GM23248 (cell line): ENCODE data around the gene PNPLA7. TPM values are rescaled to one million over a fixed set of nuclear protein-coding genes. Genes with fewer than 3 reads are reported as not detected.

Experiments
- DNase-seq: peaks from one replicate; pipeline ENCODE4 v3.0.0-alpha.2; 2015
- H2AFZ ChIP-seq: fragments of 200-600 bp; sonication (generic); 2 replicates; pipeline ENCODE4 v1.6.1; 2016; ENCODE audit warnings: antibody characterized with exemption
- H3F3A ChIP-seq: fragments of 200-600 bp; sonication (generic); 2 replicates; pipeline ENCODE4 v1.6.1; 2016; ENCODE audit warnings: mild to moderate bottlenecking, antibody characterized with exemption, mixed run types; ENCODE audit not compliant: insufficient read depth
- H3K27ac ChIP-seq: fragments of 200-600 bp; sonication (generic); 2 replicates; pipeline ENCODE4 v1.5.1; 2016; ENCODE audit warnings: mild to moderate bottlenecking
- H3K27me3 ChIP-seq: fragments of 200-600 bp; sonication (generic); replicated peaks from 2 replicates; pipeline ENCODE4 v1.6.1; 2016; ENCODE audit warnings: mild to moderate bottlenecking; ENCODE audit not compliant: insufficient read depth
- H3K36me3 ChIP-seq: fragments of 200-600 bp; sonication (generic); 2 replicates; pipeline ENCODE4 v1.6.1; 2016; ENCODE audit warnings: low read depth, mild to moderate bottlenecking
- H3K4me1 ChIP-seq: fragments of 200-600 bp; sonication (generic); 2 replicates; pipeline ENCODE4 v1.6.1; 2016; ENCODE audit warnings: mild to moderate bottlenecking; ENCODE audit not compliant: insufficient read depth
- H3K4me2 ChIP-seq: fragments of 200-600 bp; sonication (generic); one replicate; pipeline ENCODE4 v1.6.1; 2016; ENCODE audit warnings: mild to moderate bottlenecking; ENCODE audit not compliant: unreplicated experiment
- H3K4me3 ChIP-seq: fragments of 200-600 bp; sonication (generic); 2 replicates; pipeline ENCODE4 v1.5.1; 2016; ENCODE audit warnings: mild to moderate bottlenecking
- H3K79me2 ChIP-seq: fragments of 200-600 bp; sonication (generic); 2 replicates; pipeline ENCODE4 v1.6.1; 2016; ENCODE audit warnings: mild to moderate bottlenecking; ENCODE audit not compliant: insufficient read depth
- H3K9ac ChIP-seq: fragments of 200-600 bp; sonication (generic); 2 replicates; pipeline ENCODE4 v1.6.1; 2016; ENCODE audit warnings: mild to moderate bottlenecking
- H3K9me2 ChIP-seq: fragments of 200-600 bp; sonication (generic); 2 replicates; pipeline ENCODE4 v1.6.1; 2016; ENCODE audit warnings: mixed run types, mild to moderate bottlenecking, moderate library complexity; ENCODE audit not compliant: insufficient read depth
- H3K9me3 ChIP-seq: fragments of 200-600 bp; sonication (generic); one replicate; pipeline ENCODE4 v1.6.1; 2017; ENCODE audit warnings: low read depth
- H4K20me1 ChIP-seq: fragments of 200-600 bp; sonication (generic); 2 replicates; pipeline ENCODE4 v1.6.0; 2016; ENCODE audit not compliant: insufficient read depth
- EZH2 ChIP-seq: fragments of 200-600 bp; sonication (generic); IDR thresholded peaks from 2 replicates; pipeline ENCODE4 v1.6.1; 2018; ENCODE audit warnings: antibody characterized with exemption, mild to moderate bottlenecking; ENCODE audit not compliant: insufficient read depth, poor library complexity, severe bottlenecking
- EZH2phosphoT487 ChIP-seq: fragments of 200-600 bp; sonication (generic); IDR thresholded peaks from 2 replicates; pipeline ENCODE4 v1.6.1; 2018; ENCODE audit warnings: antibody characterized with exemption, moderate library complexity, mild to moderate bottlenecking, low read depth; ENCODE audit not compliant: insufficient read depth
- WGBS, 2 experiments: methylation state at CpG; one replicate each; pipeline ENCODE4 v1.1.6; 2015 to 2017; ENCODE audit warnings: low lambda C conversion rate in 2 of 2, low coverage in 1 of 2; ENCODE audit errors: missing lambda C conversion rate in 2 of 2; 5-methylcytosine and 5-hydroxymethylcytosine counted together
- in situ Hi-C: fragments of 300-500 bp; cut with MboI; formaldehyde crosslinking; loops from 2 replicates; pipeline ENCODE4 v1.15.0; 2020
- polyA plus RNA-seq: library from polyadenylated mRNA; unstranded; fragments of >200 nt; fragmentation: Nextera tagmentation; extraction: Ambion mirVana; gene quantifications from 2 replicates; pipeline ENCODE4 v1.2.1, GENCODE V29; 2016
- total RNA-seq: library from RNA; depleted of rRNA; stranded (reverse); fragments of >200 nt; shearing (Covaris generic); gene quantifications from 2 replicates; pipeline ENCODE4 v1.2.3, GENCODE V29; 2014

The PNPLA7 gene
- total and polyA plus RNA-seq, 2 experiments from 2014 or later, result 0.54 to 0.59 TPM

DNA sequence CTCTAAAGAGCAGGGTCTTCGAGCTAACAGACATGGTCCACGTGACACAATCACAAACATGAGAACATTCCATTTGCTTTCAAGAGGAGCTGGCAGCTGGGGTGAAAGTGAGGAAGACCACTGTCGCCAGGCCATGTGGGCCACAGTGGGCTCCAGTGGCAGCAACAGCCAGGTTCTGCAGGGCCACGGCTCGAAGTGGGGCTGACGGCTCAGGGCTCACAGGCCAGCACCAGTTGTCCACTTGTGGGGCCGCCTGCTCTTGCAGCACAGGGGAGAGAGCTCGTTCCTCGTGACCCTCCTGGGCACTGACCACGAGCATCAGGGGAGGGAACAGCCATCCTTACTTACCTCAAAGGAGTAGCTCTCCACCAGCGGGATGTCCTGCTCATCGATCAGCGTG is 38.1 kb upstream of the PNPLA7 start:
- in situ Hi-C loops, result no loop called here
- 84 to 85% methylated on average over 13 of the region's 13 CpGs for WGBS, 2 experiments
- no peaks in the 10 kb centered on the region for H4K20me1 ChIP-seq
- H3F3A ChIP-seq, result no peaks in the 10 kb centered on the region
- DNase-seq, result no peak
- no peak overlapping the region for H3K9ac ChIP-seq
- H3K4me2 ChIP-seq, result no peak overlapping the region
- H3K27ac ChIP-seq, result no peak overlapping the region
- H3K9me3 ChIP-seq, result no peaks in the 10 kb centered on the region
- H3K27me3 ChIP-seq, result no peaks in the 10 kb centered on the region
- H3K4me3 ChIP-seq, result no peak overlapping the region
- no peak overlapping the region for H2AFZ ChIP-seq
- peaks cover 17% of the 10 kb centered on the region; the same call in 1 of the 2 replicates for H3K36me3 ChIP-seq
- TF ChIP-seq EZH2phosphoT487 (no peak), EZH2 (no peak)
- H3K4me1 ChIP-seq, result peaks cover 7% of the 10 kb centered on the region; the same call in 1 of the 2 replicates
- no peaks in the 10 kb centered on the region for H3K9me2 ChIP-seq
- peaks cover 63% of the 10 kb centered on the region for H3K79me2 ChIP-seq

DNA sequence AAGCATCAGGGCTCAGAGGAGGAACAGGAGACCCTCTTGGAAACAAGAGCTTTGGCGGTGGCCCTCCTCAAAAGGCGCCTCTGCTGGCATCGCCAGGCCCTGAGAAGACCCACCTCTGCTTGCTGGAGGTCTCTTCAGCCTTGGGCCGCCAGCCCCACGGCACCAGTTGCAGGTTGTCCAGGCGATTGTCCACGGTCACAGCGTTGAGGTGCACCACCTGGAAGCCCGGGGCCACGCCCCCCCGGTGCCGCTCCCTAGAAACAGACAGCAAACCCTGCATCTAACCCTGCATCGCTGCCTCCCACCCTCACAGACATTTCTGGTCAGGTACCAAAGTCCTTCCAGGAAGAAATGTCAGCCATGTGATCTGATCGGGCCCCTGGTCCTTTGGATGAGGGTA is 36.7 kb upstream of the PNPLA7 start:
- H4K20me1 ChIP-seq, result no peaks in the 10 kb centered on the region
- H3K4me1 ChIP-seq, result peaks cover 7% of the 10 kb centered on the region; the same call in 1 of the 2 replicates
- H3K79me2 ChIP-seq, result peaks cover 75% of the 10 kb centered on the region
- H3K4me3 ChIP-seq, result no peak overlapping the region
- no peaks in the 10 kb centered on the region for H3F3A ChIP-seq
- TF ChIP-seq EZH2 (no peak), EZH2phosphoT487 (no peak)
- no peak overlapping the region for H3K9ac ChIP-seq
- H2AFZ ChIP-seq, result no peak overlapping the region
- peaks cover 21% of the 10 kb centered on the region; the same call in 1 of the 2 replicates for H3K36me3 ChIP-seq
- no peak overlapping the region for H3K4me2 ChIP-seq
- no peak overlapping the region for H3K27ac ChIP-seq
- no peaks in the 10 kb centered on the region for H3K27me3 ChIP-seq
- WGBS, 2 experiments, result 86 to 91% methylated on average over 10 to 14 of the region's 14 CpGs
- no peaks in the 10 kb centered on the region for H3K9me3 ChIP-seq
- no peak for DNase-seq
- in situ Hi-C loops, result no loop called here
- no peaks in the 10 kb centered on the region for H3K9me2 ChIP-seq

DNA sequence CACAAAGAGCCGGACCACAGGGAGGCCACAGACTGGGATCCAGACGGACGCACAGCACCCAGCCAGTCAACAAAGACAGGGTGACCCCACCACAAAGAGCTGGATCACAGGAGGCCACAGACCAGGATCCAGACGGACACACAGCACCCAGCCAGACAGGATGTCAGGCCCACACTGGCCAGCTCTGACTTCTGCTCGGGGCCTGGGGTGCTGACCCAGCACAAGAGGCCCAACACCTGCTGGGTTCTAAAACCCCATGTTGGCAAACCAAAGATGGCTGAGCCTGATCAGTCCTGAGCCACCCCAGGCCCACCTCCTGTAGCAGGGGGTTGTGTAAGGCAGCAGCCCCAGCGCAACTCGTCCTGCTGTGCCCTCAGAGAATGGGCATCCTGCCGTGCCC is 33.8 kb upstream of the PNPLA7 start:
- no peaks in the 10 kb centered on the region for H4K20me1 ChIP-seq
- no peaks in the 10 kb centered on the region for H3K9me2 ChIP-seq
- DNase-seq, result no peak
- TF ChIP-seq EZH2phosphoT487 (no peak), EZH2 (no peak)
- peaks cover 22% of the 10 kb centered on the region; the same call in 1 of the 2 replicates for H3K36me3 ChIP-seq
- H3K9ac ChIP-seq, result no peak overlapping the region
- H3K27me3 ChIP-seq, result no peaks in the 10 kb centered on the region
- no peak overlapping the region for H3K4me3 ChIP-seq
- H3K79me2 ChIP-seq, result peaks cover 68% of the 10 kb centered on the region
- no peaks in the 10 kb centered on the region for H3K9me3 ChIP-seq
- 84 to 88% methylated on average over 6 to 8 of the region's 8 CpGs for WGBS, 2 experiments
- H3K27ac ChIP-seq, result no peak overlapping the region
- in situ Hi-C loops, result no loop called here
- H3F3A ChIP-seq, result no peaks in the 10 kb centered on the region
- H2AFZ ChIP-seq, result no peak overlapping the region
- no peak overlapping the region for H3K4me2 ChIP-seq
- H3K4me1 ChIP-seq, result peaks cover 8% of the 10 kb centered on the region; the same call in 1 of the 2 replicates

DNA sequence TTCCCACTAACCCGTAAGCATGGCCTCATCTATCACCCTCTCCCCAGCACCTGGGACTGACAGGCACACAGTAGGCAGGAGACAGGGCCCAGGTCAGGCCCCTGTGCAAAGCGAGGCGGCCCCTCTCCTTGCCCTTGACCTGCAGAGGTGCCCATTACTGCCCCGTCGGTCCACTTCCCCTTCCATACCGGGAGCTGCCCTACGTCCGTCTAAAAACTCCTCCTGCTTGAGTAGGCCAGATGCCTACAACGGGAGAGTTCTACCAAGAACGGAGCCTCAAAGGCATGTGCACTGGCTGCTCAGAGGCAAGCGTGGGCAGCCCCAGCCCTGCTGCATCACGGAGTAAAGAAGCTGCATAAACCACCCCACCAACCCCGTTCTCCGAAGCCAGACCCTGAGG is 33.1 kb upstream of the PNPLA7 start:
- Histone ChIP-seq H3K9ac (no peak overlapping the region), H3K27ac (no peak overlapping the region), H4K20me1 (no peaks in the 10 kb centered on the region), H3K4me3 (no peak overlapping the region), H3K36me3 (peaks cover 22% of the 10 kb centered on the region; the same call in 1 of the 2 replicates), H3K4me1 (0 out of 2 replicates have a peak, but pooled peaks cover 5% of the 10 kb centered on the region), H3F3A (no peaks in the 10 kb centered on the region), H2AFZ (no peak overlapping the region), H3K9me3 (no peaks in the 10 kb centered on the region), H3K27me3 (no peaks in the 10 kb centered on the region), H3K4me2 (no peak overlapping the region), H3K9me2 (no peaks in the 10 kb centered on the region), H3K79me2 (peaks cover 62% of the 10 kb centered on the region)
- no peak for DNase-seq
- TF ChIP-seq EZH2 (no peak), EZH2phosphoT487 (no peak)
- in situ Hi-C loops, result no loop called here
- 82 to 85% methylated on average over 14 of the region's 14 CpGs for WGBS, 2 experiments

DNA sequence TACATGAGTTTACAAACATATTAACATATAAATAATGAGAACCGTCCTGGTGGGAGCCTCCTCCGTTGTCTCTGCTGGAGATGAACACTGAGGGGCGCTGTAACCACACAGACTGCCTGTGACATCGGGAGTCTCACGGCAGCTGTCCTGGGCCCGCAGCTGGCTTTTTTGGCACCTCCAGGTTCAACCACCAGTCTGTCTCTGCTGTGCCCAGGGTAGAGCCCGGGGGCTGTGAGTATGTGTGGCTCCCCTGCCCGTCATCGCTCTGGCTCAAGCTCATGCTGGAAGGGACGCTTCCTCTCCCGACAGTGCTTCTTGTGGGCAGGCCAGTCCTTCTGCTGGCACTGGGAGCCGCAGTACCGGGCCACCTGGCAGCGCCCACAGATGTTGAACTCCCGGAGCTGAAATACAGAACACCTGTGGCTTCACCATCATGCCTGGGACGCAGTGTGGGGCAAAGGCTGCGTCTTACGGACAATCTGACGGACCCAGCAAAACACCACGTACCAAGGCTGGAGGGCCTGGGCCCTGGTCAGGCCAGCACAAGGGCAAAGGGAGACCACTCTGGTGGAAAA is 32.2 kb upstream of the PNPLA7 start:
- H3K36me3 ChIP-seq, result peaks cover 15% of the 10 kb centered on the region; the same call in 1 of the 2 replicates
- H2AFZ ChIP-seq, result no peak overlapping the region
- no peak overlapping the region for H3K9ac ChIP-seq
- H4K20me1 ChIP-seq, result no peaks in the 10 kb centered on the region
- H3K4me2 ChIP-seq, result no peak overlapping the region
- no peaks in the 10 kb centered on the region for H3K9me2 ChIP-seq
- no peak overlapping the region for H3K27ac ChIP-seq
- H3K27me3 ChIP-seq, result no peaks in the 10 kb centered on the region
- no peak for TF ChIP-seq EZH2phosphoT487
- TF ChIP-seq EZH2, result no peak
- 0 out of 2 replicates have a peak, but pooled peaks cover 5% of the 10 kb centered on the region for H3F3A ChIP-seq
- no peak overlapping the region for H3K4me3 ChIP-seq
- in situ Hi-C loops, result no loop called here
- H3K9me3 ChIP-seq, result no peaks in the 10 kb centered on the region
- 82 to 84% methylated on average over 20 of the region's 20 CpGs for WGBS, 2 experiments
- DNase-seq, result peak; percentile 43
- peaks cover 62% of the 10 kb centered on the region for H3K79me2 ChIP-seq
- peaks cover 8% of the 10 kb centered on the region for H3K4me1 ChIP-seq
